ENCODE data around the gene ZC2HC1C.
"Not testable (repeated sequence)": the region's sequence is repeated elsewhere in the genome, so short reads cannot be mapped to it uniquely, and the experiment has no call there.

The ZC2HC1C gene

DNA sequence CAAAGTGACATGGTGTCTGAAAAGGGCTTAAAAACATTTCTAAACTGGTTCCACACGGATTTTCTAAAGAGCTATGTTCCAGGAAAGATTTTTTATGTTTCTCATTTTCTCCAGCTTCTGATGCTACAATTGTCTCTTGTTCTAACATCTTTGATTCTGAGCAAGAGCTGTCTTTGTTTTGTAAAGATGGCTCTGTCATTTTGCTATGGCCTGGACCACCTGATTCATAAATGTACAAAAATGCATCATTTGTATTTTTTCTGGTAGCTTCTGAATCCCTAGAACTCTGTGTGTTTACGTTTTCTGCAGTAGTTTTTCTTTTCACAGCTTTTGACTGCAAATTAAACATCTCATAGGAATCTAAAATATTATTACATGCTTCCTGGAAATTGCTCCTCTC is 21.3 kb upstream of the ZC2HC1C start:
- H3K27me3 Mint-ChIP-seq, result no peaks in the 10 kb centered on the region
- H3K4me1 Mint-ChIP-seq, result peaks cover 75% of the 10 kb centered on the region
- no peaks in the 10 kb centered on the region for H3K9me3 Mint-ChIP-seq
- no peak overlapping the region for H3K4me3 Mint-ChIP-seq
- peaks cover 29% of the 10 kb centered on the region for H3K36me3 Mint-ChIP-seq
- H3K27ac Mint-ChIP-seq, result no peak overlapping the region

DNA sequence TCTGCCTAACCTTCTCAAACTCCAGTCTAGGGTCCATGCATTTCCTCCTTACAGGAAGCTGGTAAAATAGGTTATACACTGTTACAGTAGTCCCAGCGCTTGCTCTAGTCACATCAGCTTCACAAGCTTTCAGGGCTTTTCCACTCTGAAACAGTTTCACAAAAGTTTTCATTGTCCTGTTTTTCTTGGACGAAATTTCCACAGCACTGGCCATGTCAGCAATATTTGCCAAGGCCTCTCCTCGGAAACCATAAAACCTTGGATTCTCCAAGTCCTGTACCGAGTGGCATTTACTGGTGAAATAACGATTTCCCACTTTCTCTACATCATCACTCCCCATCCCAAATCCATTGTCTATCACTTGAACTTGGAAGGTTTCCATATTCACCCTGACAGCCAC is 20.3 kb upstream of the ZC2HC1C start:
- Mint-ChIP-seq H3K27ac (no peak overlapping the region), H3K27me3 (no peaks in the 10 kb centered on the region), H3K4me1 (peaks cover 70% of the 10 kb centered on the region)

DNA sequence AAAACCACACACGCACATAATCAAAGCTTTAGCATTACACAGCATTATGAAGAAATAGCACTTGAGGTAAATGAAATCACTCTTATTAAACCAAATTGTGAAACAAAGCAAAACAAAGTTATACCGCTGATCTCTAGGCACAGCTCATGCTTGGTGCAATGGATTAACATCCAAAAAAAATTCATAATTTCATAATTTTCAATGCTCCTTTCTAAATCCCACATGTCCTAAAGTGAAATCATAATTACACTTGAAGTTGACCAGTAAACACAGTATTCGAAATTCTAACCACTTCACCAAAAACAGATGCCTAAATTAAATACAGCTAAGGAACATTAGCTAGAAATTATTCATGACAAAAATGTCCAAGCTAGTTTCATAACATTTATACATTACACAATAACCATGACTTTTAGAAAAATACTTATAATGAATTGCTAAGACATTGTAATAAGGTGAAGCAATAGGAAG is 19.7 kb upstream of the ZC2HC1C start:
- Mint-ChIP-seq H3K9me3 (no peaks in the 10 kb centered on the region), H3K27me3 (no peaks in the 10 kb centered on the region), H3K4me1 (peaks cover 64% of the 10 kb centered on the region), H3K27ac (no peak overlapping the region), H3K4me3 (peak overlapping the region; percentile 94), H3K36me3 (peaks cover 29% of the 10 kb centered on the region)

More for the DNA sequence above, 20.3 kb upstream of the ZC2HC1C start:
- peaks cover 29% of the 10 kb centered on the region for H3K36me3 Mint-ChIP-seq
- H3K4me3 Mint-ChIP-seq, result no peak overlapping the region
- no peaks in the 10 kb centered on the region for H3K9me3 Mint-ChIP-seq

GRCh38 chr14:75050852-75051555 is 18.4 kb upstream of the ZC2HC1C start, which contains the start of gene MLH3:
TSS of gene MLH3 (minus strand) at chr14:75051467. CDS start at chr14:75049655, 1,812 bp downstream.
- Mint-ChIP-seq H3K27me3 (no peaks in the 10 kb centered on the region), H3K4me3 (peak within 1 kb of the TSS; percentile 94), H3K4me1 (peaks cover 56% of the 10 kb centered on the region), H3K9me3 (no peaks in the 10 kb centered on the region), H3K36me3 (peaks cover 29% of the 10 kb centered on the region), H3K27ac (peak within 1 kb of the TSS; percentile 96)

DNA sequence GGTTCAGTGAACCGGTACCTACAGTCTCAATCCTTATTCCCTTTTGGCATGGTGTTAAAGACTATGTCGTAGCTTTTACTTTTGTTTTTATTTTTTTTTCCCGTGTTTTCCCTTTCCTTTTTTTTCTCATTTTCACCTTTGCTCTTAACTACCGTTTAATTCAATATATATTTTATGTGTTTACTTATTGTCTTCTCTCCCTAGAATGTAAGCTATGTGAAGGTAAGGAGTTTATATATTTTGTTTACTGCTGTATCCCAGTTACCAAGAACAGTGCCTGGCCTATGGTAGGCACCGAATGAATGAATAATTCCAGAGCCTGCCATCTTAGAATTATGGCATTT is 17.9 kb upstream of the ZC2HC1C start:
- peak overlapping the region; percentile 94 for H3K4me3 Mint-ChIP-seq
- no peaks in the 10 kb centered on the region for H3K9me3 Mint-ChIP-seq
- H3K27ac Mint-ChIP-seq, result peak overlapping the region; percentile 96
- H3K36me3 Mint-ChIP-seq, result peaks cover 29% of the 10 kb centered on the region
- no peaks in the 10 kb centered on the region for H3K27me3 Mint-ChIP-seq
- H3K4me1 Mint-ChIP-seq, result peaks cover 51% of the 10 kb centered on the region

DNA sequence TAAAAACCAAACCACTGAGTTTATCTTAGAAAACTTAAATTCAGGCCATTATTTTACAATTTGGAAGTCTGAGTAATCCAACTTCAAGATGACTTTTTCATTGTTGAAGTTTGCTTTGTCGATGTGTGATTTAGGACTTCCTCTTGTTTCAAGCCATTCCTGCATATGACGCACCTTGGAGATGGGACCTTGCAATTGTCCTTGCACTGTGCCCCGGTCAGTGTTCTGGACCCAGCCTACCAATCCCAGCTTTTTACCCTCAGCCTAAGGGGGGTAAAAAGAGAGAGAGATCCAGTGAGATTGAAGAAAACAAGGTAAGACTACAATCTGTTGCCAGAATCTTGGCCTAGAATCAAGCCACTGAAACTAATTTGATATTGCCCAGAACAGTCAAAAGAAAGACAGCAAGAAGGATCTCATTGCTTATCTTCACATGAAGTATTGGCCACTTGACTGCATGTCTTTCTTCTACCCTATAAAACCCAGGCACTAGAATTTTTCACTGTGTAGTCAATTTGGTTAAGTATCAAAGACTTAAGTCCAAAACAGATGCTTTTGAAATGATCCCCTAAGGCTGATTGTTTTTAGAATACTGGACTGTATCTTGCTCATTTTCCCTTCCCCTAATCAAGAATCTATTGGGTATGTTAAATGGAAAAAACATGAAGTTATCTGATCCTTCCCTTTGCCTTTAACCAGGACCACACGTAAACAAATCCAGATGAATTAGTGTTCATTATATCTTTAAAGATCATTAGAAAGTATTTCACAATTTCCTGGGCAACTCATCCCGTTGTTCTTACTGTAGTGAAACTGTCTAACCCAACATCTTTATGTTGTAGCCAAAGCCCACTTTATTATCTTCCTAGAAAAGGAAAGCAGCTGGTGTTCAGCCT is 15.8 kb upstream of the ZC2HC1C start:
- peaks cover 30% of the 10 kb centered on the region for H3K4me1 Mint-ChIP-seq
- H3K27me3 Mint-ChIP-seq, result no peaks in the 10 kb centered on the region
- H3K4me3 Mint-ChIP-seq, result no peak overlapping the region
- H3K36me3 Mint-ChIP-seq, result peaks cover 14% of the 10 kb centered on the region
- H3K27ac Mint-ChIP-seq, result no peak overlapping the region
- H3K9me3 Mint-ChIP-seq, result no peaks in the 10 kb centered on the region

- no peak overlapping the region for H3K4me3 Mint-ChIP-seq
- H3K9me3 Mint-ChIP-seq, result no peaks in the 10 kb centered on the region
- H3K27me3 Mint-ChIP-seq, result no peaks in the 10 kb centered on the region
- H3K4me1 Mint-ChIP-seq, result peaks cover 26% of the 10 kb centered on the region
- no peak overlapping the region for H3K27ac Mint-ChIP-seq
- H3K36me3 Mint-ChIP-seq, result peaks cover 11% of the 10 kb centered on the region
Measured at GRCh38 chr14:75054421-75054820, 15.0 kb upstream of the ZC2HC1C start.

- Mint-ChIP-seq H3K27ac (no peak overlapping the region), H3K4me3 (no peak overlapping the region), H3K27me3 (no peaks in the 10 kb centered on the region), H3K36me3 (peaks cover 10% of the 10 kb centered on the region), H3K9me3 (no peaks in the 10 kb centered on the region), H3K4me1 (peaks cover 37% of the 10 kb centered on the region)
Measured at GRCh38 chr14:75059642-75060041, 9.8 kb upstream of the ZC2HC1C start.

- peaks cover 37% of the 10 kb centered on the region for H3K4me1 Mint-ChIP-seq
- H3K27ac Mint-ChIP-seq, result no peak overlapping the region
- H3K4me3 Mint-ChIP-seq, result no peak overlapping the region
- no peaks in the 10 kb centered on the region for H3K27me3 Mint-ChIP-seq
- H3K36me3 Mint-ChIP-seq, result peaks cover 10% of the 10 kb centered on the region
- H3K9me3 Mint-ChIP-seq, result no peaks in the 10 kb centered on the region
Measured at GRCh38 chr14:75060420-75060819, 9.0 kb upstream of the ZC2HC1C start.

DNA sequence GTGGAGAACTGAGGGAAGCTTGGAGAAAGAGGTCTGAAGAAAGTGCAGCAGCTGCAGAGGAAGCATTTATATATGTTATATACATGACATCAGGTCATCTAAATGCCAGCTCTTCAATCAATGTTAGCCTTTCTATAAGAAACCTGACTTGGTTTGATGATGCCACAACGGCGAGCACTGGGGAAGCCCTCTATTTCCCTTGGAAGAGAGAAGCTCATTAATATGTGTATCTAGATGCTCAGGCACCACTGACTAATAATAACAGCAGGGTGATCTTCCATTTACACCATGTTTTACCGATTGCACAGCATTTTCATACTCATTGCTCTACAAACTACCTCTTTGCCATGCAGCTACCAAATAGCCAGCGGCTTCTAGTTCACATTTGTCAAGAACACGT is 6.4 kb upstream of the ZC2HC1C start:
- peak overlapping the region; percentile 99 for H3K27ac Mint-ChIP-seq
- H3K36me3 Mint-ChIP-seq, result peaks cover 4% of the 10 kb centered on the region
- peaks cover 32% of the 10 kb centered on the region for H3K4me1 Mint-ChIP-seq
- H3K9me3 Mint-ChIP-seq, result no peaks in the 10 kb centered on the region
- H3K27me3 Mint-ChIP-seq, result no peaks in the 10 kb centered on the region
- H3K4me3 Mint-ChIP-seq, result peak overlapping the region; percentile 100

DNA sequence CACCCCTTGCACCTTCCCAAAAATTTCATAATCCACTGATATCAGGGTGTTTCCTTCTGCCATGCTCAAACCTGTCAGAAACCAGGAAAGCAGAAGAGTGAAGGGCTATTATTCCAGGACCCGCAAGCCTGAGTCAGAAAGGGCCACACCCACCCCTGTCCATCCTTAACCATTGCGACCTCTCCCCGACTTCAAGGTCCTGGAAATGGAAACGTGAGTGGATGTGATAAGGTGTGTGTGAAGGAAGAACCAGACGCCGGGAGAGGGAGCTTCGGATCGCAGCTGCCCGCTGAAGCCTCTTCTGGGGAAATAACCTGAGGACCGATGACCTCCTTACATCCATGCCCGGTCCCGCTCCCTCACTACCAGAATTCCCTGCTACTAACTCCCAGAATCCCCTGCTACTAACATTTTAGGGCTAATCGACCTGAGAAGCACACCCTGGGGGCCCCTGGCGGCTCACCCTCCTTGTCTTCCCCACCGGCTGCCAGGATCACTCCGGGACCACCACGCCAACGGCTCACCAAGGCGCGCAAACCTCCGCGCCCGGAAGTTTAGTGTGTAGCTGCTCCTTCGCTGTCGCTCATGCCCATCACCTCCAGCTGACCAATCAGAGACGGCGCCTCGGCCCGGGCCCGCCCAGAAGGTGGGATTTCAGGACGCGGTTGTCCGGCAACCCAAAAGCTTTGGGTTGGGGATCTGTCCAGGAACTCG is 5.8 kb upstream of the ZC2HC1C start, which contains the start of gene ACYP1:
Gene ACYP1 (minus strand): TSS at position 534 of the 714 bp plus-strand sequence. CDS start 471 bp downstream, at position 63.
- Mint-ChIP-seq H3K27ac (peak within 1 kb of the TSS; percentile 99), H3K4me3 (peak within 1 kb of the TSS; percentile 100), H3K9me3 (no peaks in the 10 kb centered on the region), H3K27me3 (no peaks in the 10 kb centered on the region), H3K4me1 (peaks cover 32% of the 10 kb centered on the region), H3K36me3 (peaks cover 4% of the 10 kb centered on the region)

- Mint-ChIP-seq H3K4me3 (peak overlapping the region; percentile 100), H3K27ac (peak overlapping the region; percentile 99), H3K36me3 (peaks cover 4% of the 10 kb centered on the region), H3K4me1 (peaks cover 32% of the 10 kb centered on the region), H3K27me3 (no peaks in the 10 kb centered on the region), H3K9me3 (no peaks in the 10 kb centered on the region)
Measured at GRCh38 chr14:75064205-75064567, 5.3 kb upstream of the ZC2HC1C start.

GRCh38 chr14:75066691-75067090 is 2.8 kb upstream of the ZC2HC1C start:
- no peak overlapping the region for H3K27ac Mint-ChIP-seq
- H3K4me1 Mint-ChIP-seq, result peaks cover 21% of the 10 kb centered on the region
- H3K27me3 Mint-ChIP-seq, result no peaks in the 10 kb centered on the region
- H3K36me3 Mint-ChIP-seq, result no peaks in the 10 kb centered on the region
- H3K9me3 Mint-ChIP-seq, result no peaks in the 10 kb centered on the region
- no peak overlapping the region for H3K4me3 Mint-ChIP-seq

DNA sequence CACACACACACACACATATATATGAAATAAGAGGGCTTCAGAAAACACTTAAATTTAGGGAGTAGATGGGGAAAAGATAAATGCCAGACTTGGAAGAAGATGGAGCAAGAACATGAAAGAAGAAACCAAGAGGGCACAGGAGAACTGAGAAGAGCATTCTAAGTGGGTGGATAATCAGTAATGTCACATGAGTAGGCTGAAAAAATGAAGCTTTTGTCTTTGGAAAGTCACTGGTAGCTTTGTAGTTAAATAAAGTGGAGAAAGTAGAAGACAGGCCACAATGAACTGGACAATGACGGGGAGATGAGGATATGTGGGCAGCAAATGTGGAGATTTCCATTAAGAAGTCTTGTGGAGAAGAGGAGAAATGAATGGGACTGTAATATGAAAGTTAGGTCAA is 2.2 kb upstream of the ZC2HC1C start:
- H3K9me3 Mint-ChIP-seq, result no peaks in the 10 kb centered on the region

DNA sequence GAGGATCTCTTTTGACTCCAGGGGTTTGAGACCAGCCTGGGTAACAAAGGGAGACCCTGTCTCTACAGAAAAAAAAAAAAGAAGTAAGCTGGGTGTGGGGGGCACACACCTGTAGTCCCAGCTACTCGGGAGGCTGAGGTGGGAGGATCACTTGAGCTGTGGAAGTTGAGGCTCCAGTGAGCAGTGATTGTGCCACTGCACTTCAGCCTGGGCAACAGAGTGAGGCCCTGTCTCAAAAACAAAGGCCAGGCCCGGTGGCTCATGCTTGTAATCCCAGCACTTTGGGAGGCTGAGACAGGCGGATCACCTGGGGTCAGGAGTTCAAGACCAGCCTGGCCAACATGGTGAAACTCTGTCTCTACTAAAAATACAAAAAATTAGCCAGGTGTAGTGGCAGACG is 1.7 kb upstream of the ZC2HC1C start:
- not testable (repeated sequence) for H3K9me3 Mint-ChIP-seq, H3K4me3 Mint-ChIP-seq, H3K36me3 Mint-ChIP-seq, H3K27ac Mint-ChIP-seq, H3K27me3 Mint-ChIP-seq
- peaks cover 18% of the 10 kb centered on the region for H3K4me1 Mint-ChIP-seq

More for the DNA sequence above, 2.2 kb upstream of the ZC2HC1C start:
- Mint-ChIP-seq H3K27ac (no peak overlapping the region), H3K4me3 (no peak overlapping the region), H3K27me3 (no peaks in the 10 kb centered on the region), H3K4me1 (peaks cover 21% of the 10 kb centered on the region), H3K36me3 (no peaks in the 10 kb centered on the region)

Measured in activated naive CD4-positive, alpha-beta T cell treated with anti-CD3 and anti-CD28 coated beads, Interleukin-2, amount 50 U/mL, for 24 hours (primary cell).